Right lobe of liver (tissue), 6 donors: ENCODE measurements around the gene HUS1B. TPM values are rescaled to one million over a fixed set of nuclear protein-coding genes. Genes with fewer than 3 reads are reported as not detected.

Experiments used
- ATAC-seq, 4 donors: fragments of 200-7000 bp; cut with Tn5 transposase; one replicate each; pipeline ENCODE4 v1.9.1; 2020; ENCODE audit warnings: mild to moderate bottlenecking in 4 of 4, moderate library complexity in 4 of 4
- DNase-seq, 3 donors: peaks; one replicate each; pipeline ENCODE4 v3.0.0-alpha.2; 2020
- H3K27ac ChIP-seq, 3 donors: fragments of 200-600 bp; one replicate each; pipeline ENCODE4 v1.8.0; 2022
- H3K27me3 ChIP-seq, 2 donors: fragments of 200-600 bp; one replicate each; pipeline ENCODE4 v1.8.0; 2022
- H3K36me3 ChIP-seq, 4 donors: fragments of 200-600 bp; sonication (generic) in 1 of 4; one replicate each; pipeline versions ENCODE4 v1.5.1 to v1.8.0; 2017 to 2022; ENCODE audit warnings: control low read depth in 1 of 4
- H3K4me1 ChIP-seq, 4 donors: fragments of 200-600 bp; sonication (generic) in 1 of 4; one replicate each; pipeline versions ENCODE4 v1.5.1 to v1.8.0; 2017 to 2022; ENCODE audit warnings: control low read depth in 1 of 4
- H3K4me3 ChIP-seq, 3 donors: fragments of 200-600 bp; one replicate each; pipeline ENCODE4 v1.8.0; 2022
- H3K9me3 ChIP-seq, 4 donors: fragments of 200-600 bp; sonication (generic) in 1 of 4; one replicate each; pipeline versions ENCODE4 v1.5.1 to v1.8.0; 2017 to 2022; ENCODE audit warnings: control low read depth in 1 of 4
- POLR2A ChIP-seq: fragments of 450-650 bp; IDR thresholded peaks from one replicate; pipeline ENCODE4 v1.6.1; 2017; ENCODE audit warnings: antibody characterized with exemption, mild to moderate bottlenecking
- WGBS: methylation state at CpG from one replicate; pipeline ENCODE4 v1.1.6; 2018; ENCODE audit warnings: low coverage, low lambda C conversion rate; ENCODE audit not compliant: insufficient coverage; ENCODE audit errors: missing lambda C conversion rate; 5-methylcytosine and 5-hydroxymethylcytosine counted together
- intact Hi-C, 2 donors: fragments of 100-400 bp; cut with DNase I; formaldehyde crosslinking; loops; one replicate each; pipeline versions ENCODE4 v1.11.2 to v1.14.1; 2022
- total RNA-seq, 6 experiments: library from RNA; depleted of rRNA in 2 of 6; stranded (reverse); fragments of >200 nt in 2 of 6; fragmentation: NEBNext Ultra II Directional in 3 of 6; extraction: Animal tissue kit (Norgen Biotek cat#: 25700) in 3 of 6; gene quantifications; one replicate each; pipeline versions ENCODE4 v1.1.0 to v1.2.4, GENCODE V29; 2016 to 2023
- TF ChIP-seq, protein P1 (sequence below), 4 donors: fragments of 200-600 bp in 3 of 4; fragments of 450-650 bp in 1 of 4; IDR thresholded peaks; one replicate each; pipeline versions ENCODE4 v1.5.1 to v1.8.0; 2016 to 2022; ENCODE audit warnings: antibody characterized with exemption in 4 of 4, mild to moderate bottlenecking in 2 of 4
- donor health status: DM: no; HTN: yes; CAD: no.
- donor health status: DM: no; HTN: no; CAD: no.
- donor health status: DM: no; HTN: no; CAD: no.
- donor health status: DM: no; HTN: yes; CAD: no.
- donor health status: DM: no; HTN: yes; CAD: no.

HUS1B gene
- total RNA-seq, 6 experiments from 2014 or later: 0.26 to 2.8 (median 0.34) TPM; not detected in 1

DNA sequence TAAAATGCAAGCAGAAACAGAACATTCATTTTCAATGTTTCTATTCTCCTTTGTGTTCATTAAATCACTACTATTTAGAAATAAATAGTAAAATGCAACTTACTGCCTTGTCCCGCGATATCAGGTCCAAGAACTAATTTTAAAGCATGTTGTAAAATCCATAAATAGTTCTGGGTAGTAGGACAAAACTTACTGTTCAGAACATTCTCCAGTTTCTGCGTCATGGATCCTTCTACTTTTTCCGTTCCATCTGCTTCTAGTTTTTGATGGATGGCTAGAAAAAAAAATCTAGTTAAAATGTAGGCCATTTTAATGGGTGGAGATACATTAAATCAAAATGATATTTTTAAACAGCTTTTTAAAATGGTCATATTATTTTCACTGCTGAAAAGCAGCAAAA is 47.0 kb downstream of the HUS1B start:
- no peak for TF ChIP-seq POLR2A
- TF ChIP-seq, protein P1, sequence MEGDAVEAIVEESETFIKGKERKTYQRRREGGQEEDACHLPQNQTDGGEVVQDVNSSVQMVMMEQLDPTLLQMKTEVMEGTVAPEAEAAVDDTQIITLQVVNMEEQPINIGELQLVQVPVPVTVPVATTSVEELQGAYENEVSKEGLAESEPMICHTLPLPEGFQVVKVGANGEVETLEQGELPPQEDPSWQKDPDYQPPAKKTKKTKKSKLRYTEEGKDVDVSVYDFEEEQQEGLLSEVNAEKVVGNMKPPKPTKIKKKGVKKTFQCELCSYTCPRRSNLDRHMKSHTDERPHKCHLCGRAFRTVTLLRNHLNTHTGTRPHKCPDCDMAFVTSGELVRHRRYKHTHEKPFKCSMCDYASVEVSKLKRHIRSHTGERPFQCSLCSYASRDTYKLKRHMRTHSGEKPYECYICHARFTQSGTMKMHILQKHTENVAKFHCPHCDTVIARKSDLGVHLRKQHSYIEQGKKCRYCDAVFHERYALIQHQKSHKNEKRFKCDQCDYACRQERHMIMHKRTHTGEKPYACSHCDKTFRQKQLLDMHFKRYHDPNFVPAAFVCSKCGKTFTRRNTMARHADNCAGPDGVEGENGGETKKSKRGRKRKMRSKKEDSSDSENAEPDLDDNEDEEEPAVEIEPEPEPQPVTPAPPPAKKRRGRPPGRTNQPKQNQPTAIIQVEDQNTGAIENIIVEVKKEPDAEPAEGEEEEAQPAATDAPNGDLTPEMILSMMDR (IDR thresholded peaks at IDR 0.05): no peak
- Histone ChIP-seq H3K4me1 (no peaks in the 10 kb centered on the region), H3K9me3 (no peaks in the 10 kb centered on the region), H3K27ac (no peak overlapping the region), H3K27me3 (no peaks in the 10 kb centered on the region), H3K36me3 (peaks cover 0 to 8% (median 0%) of the 10 kb centered on the region in 4 donors), H3K4me3 (no peak overlapping the region)
- ATAC-seq (no peak), DNase-seq (no peak)
- WGBS: 90% methylated on average over 4 of the region's 4 CpGs
- intact Hi-C loops: no loop called here

DNA sequence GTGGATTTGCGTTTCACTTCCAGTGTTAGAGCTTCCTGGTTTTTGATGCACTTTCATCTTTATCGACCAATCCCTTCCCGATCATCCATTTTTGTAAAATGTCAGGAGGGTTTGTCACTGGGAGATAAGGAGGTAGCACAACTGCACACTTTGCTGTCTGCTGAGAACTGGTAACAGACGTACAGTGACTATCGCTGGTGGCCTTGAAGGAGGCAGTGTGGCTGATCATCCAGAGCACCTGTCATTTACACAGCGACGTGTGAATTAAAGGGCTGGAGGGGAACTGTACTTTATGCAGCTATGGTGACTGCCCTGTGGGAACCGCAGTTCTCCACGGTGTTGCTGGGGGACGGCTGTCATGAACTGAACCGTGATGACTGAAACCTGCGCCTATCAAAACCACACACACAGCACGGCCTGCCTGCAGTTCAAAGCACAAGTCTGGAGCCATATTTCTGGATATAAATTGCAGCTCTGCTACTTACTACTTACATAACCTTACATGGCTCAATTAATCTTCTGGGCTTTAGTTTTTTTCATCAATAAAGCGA is 50.0 kb downstream of the HUS1B start:
- 96% methylated on average over 9 of the region's 14 CpGs for WGBS
- H3K27ac ChIP-seq: no peak overlapping the region
- no peak for ATAC-seq
- no peaks in the 10 kb centered on the region for H3K4me1 ChIP-seq
- no peaks in the 10 kb centered on the region for H3K9me3 ChIP-seq
- TF ChIP-seq, protein P1 (IDR thresholded peaks at IDR 0.05): no peak
- TF ChIP-seq POLR2A: no peak
- no peaks in the 10 kb centered on the region for H3K27me3 ChIP-seq
- peaks cover 0 to 8% (median 0%) of the 10 kb centered on the region in 4 donors for H3K36me3 ChIP-seq
- H3K4me3 ChIP-seq: no peak overlapping the region
- DNase-seq: no peak
- intact Hi-C loops: no loop called here

Other genes with a start within 250 kb of the HUS1B start
- gene EXOC2, start 36.0 kb upstream of the HUS1B start, total RNA-seq: 10 to 100 TPM in 5 of 6 experiments, 1 to 10 TPM in 1; 7.1 to 12.8 (median 10.5) TPM